Measurements from ENCODE around the gene CSGALNACT2.
"Not testable (repeated sequence)": the region's sequence is repeated elsewhere in the genome, so short reads cannot be mapped to it uniquely, and the experiment has no call there.

CSGALNACT2 gene

DNA sequence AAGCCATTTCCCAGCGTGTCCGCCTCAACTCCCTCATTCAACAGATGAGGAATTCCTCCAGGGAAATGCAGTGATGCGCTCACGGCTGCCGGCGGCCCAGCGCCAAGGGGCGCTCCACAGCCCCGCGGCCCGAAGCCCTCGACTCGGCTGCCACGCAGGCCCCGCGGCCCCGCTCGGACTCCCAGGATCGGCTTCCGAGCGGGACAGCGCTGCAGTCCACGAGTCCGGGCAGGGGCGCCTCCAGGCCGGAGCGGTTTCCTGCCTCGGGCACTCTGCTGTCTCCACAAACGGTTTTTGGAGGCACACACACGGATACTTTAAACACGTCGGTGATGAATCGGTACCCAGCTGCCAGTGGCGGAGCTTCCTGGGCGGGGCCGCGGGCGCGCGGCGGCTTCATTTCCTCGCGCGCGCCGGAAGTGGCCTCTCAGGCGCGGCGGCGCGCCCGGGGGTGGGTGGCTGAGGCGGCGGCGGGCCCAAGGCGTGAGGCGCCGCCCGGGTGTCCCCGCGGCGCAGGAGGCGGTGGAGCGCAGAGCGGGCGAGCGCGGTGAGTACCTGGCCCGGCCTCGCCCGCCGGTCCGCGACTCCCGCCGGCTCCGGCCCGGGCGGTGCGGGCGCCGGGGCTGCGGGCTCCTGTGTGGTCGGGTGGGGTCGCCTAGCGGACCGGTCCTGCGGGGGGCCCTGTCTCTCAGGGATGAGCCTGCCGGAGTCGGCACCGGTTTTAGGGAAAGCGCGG, at the start of gene CSGALNACT2:
CSGALNACT2 (plus strand) TSS at position 425 of the 736 bp plus-strand sequence. CDS start 16,705 bp downstream, outside the sequence.
- Histone ChIP-seq H2AFZ (ENCODE audit: low read length, unreplicated experiment) (peak within 1 kb of the TSS; percentile 94), H3K79me2 (ENCODE audit: control insufficient read depth, insufficient read depth, low read length, unreplicated experiment) (peaks cover 64% of the 10 kb centered on the region), H3K36me3 (ENCODE audit: insufficient read depth, low read length) (no peaks in the 10 kb centered on the region)

DNA sequence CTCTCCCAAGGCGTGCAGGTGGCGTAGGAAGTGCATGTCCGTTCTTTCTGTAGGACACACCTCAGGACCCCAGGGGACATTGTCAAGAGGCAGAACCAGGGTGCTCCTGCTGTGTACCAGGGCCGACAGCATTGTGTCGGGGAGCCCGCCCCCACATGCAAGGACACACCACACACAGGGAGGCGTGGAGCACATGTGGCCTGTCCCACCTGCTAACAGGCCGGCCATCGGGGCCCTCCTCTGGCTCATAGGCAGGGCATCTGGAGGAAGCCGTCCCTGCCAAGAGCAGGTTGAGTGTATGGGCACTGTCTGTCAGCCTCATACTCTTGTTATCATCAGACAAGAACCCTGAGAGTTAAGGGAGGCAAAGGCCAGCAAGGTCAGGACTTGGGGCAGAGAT, 48.7 kb upstream of the CSGALNACT2 start:
- no peak overlapping the region for H2AFZ ChIP-seq (ENCODE audit: low read length, unreplicated experiment)
- H3K4me1 ChIP-seq (ENCODE audit: control insufficient read depth, insufficient read depth, low read length, unreplicated experiment): no peaks in the 10 kb centered on the region
- H3K4me3 ChIP-seq (ENCODE audit: low read depth, low read length): no peak overlapping the region
- H3K36me3 ChIP-seq (ENCODE audit: insufficient read depth, low read length): no peaks in the 10 kb centered on the region
- no peaks in the 10 kb centered on the region for H3K79me2 ChIP-seq (ENCODE audit: control insufficient read depth, insufficient read depth, low read length, unreplicated experiment)
- H3K27me3 ChIP-seq (ENCODE audit: insufficient read depth, low read length): peaks cover 32% of the 10 kb centered on the region
- H3K27ac ChIP-seq (ENCODE audit: low read depth, low read length): no peak overlapping the region

More for the DNA sequence above, at the start of gene CSGALNACT2:
- peaks cover 26% of the 10 kb centered on the region for H3K4me1 ChIP-seq (ENCODE audit: control insufficient read depth, insufficient read depth, low read length, unreplicated experiment)
- H3K27me3 ChIP-seq (ENCODE audit: insufficient read depth, low read length): no peaks in the 10 kb centered on the region
- peak within 1 kb of the TSS; percentile 99 for H3K4me3 ChIP-seq (ENCODE audit: low read depth, low read length)
- peak within 1 kb of the TSS; percentile 92 for H3K27ac ChIP-seq (ENCODE audit: low read depth, low read length)

- H3K36me3 ChIP-seq (ENCODE audit: insufficient read depth, low read length): no peaks in the 10 kb centered on the region
- peaks cover 26% of the 10 kb centered on the region for H3K27me3 ChIP-seq (ENCODE audit: insufficient read depth, low read length)
- no peak overlapping the region for H2AFZ ChIP-seq (ENCODE audit: low read length, unreplicated experiment)
- no peaks in the 10 kb centered on the region for H3K4me1 ChIP-seq (ENCODE audit: control insufficient read depth, insufficient read depth, low read length, unreplicated experiment)
- H3K27ac ChIP-seq (ENCODE audit: low read depth, low read length): no peak overlapping the region
- H3K4me3 ChIP-seq (ENCODE audit: low read depth, low read length): no peak overlapping the region
- no peaks in the 10 kb centered on the region for H3K79me2 ChIP-seq (ENCODE audit: control insufficient read depth, insufficient read depth, low read length, unreplicated experiment)
Measured at GRCh38 chr10:43090188-43090587, 48.1 kb upstream of the CSGALNACT2 start.

DNA sequence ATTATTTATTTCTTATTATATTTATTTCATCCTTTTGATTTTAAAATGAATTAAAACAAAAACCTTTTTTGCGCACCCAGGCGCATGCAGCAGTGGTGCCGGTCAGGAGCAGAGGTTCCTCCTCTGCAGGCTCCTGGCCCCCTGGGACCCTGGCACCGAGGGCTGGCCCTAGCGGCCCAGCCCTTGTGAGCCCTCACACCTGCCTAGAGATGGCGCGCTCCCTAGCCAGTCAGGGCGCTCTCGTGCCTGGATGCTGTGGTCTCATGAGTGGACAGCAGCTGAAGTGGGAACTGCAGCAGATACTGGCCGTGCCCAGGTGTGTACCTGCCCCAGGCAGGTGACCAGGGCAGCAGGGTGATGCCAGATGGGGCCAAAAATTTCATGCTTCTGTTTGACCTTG, 47.6 kb upstream of the CSGALNACT2 start:
- no peak overlapping the region for H2AFZ ChIP-seq (ENCODE audit: low read length, unreplicated experiment)
- H3K79me2 ChIP-seq (ENCODE audit: control insufficient read depth, insufficient read depth, low read length, unreplicated experiment): no peaks in the 10 kb centered on the region
- H3K4me3 ChIP-seq (ENCODE audit: low read depth, low read length): no peak overlapping the region
- no peaks in the 10 kb centered on the region for H3K36me3 ChIP-seq (ENCODE audit: insufficient read depth, low read length)
- H3K27ac ChIP-seq (ENCODE audit: low read depth, low read length): no peak overlapping the region
- peaks cover 26% of the 10 kb centered on the region for H3K27me3 ChIP-seq (ENCODE audit: insufficient read depth, low read length)
- H3K4me1 ChIP-seq (ENCODE audit: control insufficient read depth, insufficient read depth, low read length, unreplicated experiment): no peaks in the 10 kb centered on the region

- no peak overlapping the region for H3K4me3 ChIP-seq (ENCODE audit: low read depth, low read length)
- H3K4me1 ChIP-seq (ENCODE audit: control insufficient read depth, insufficient read depth, low read length, unreplicated experiment): no peaks in the 10 kb centered on the region
- H3K36me3 ChIP-seq (ENCODE audit: insufficient read depth, low read length): no peaks in the 10 kb centered on the region
- H3K27ac ChIP-seq (ENCODE audit: low read depth, low read length): no peak overlapping the region
- peaks cover 26% of the 10 kb centered on the region for H3K27me3 ChIP-seq (ENCODE audit: insufficient read depth, low read length)
- H2AFZ ChIP-seq (ENCODE audit: low read length, unreplicated experiment): no peak overlapping the region
- no peaks in the 10 kb centered on the region for H3K79me2 ChIP-seq (ENCODE audit: control insufficient read depth, insufficient read depth, low read length, unreplicated experiment)
Measured at GRCh38 chr10:43091846-43092245, 46.4 kb upstream of the CSGALNACT2 start.

GRCh38 chr10:43093423-43094076, 44.7 kb upstream of the CSGALNACT2 start:
- Histone ChIP-seq H3K27me3 (ENCODE audit: insufficient read depth, low read length) (peaks cover 27% of the 10 kb centered on the region), H3K4me1 (ENCODE audit: control insufficient read depth, insufficient read depth, low read length, unreplicated experiment) (no peaks in the 10 kb centered on the region), H2AFZ (ENCODE audit: low read length, unreplicated experiment) (no peak overlapping the region), H3K4me3 (ENCODE audit: low read depth, low read length) (no peak overlapping the region), H3K27ac (ENCODE audit: low read depth, low read length) (no peak overlapping the region), H3K79me2 (ENCODE audit: control insufficient read depth, insufficient read depth, low read length, unreplicated experiment) (no peaks in the 10 kb centered on the region), H3K36me3 (ENCODE audit: insufficient read depth, low read length) (no peaks in the 10 kb centered on the region)

DNA sequence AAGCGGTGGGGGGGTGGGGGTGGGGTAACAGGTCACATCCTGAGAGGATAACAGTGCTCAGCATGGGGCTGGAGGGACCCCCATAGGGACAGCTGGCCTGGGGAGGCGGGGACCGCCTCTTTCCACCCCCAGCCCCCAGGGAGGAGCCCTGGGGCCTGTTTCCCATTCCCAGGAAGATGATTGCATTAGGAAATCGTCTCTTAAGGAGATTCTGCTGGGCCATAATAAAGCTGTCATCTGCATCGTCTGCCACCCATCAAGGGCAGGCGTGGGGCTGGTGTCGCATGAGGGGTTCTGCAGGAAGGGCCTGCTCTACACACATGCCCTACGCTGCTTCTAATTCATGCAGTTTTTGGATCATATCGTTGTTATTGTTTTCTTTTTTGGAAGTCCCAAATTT, 44.2 kb upstream of the CSGALNACT2 start:
- no peak overlapping the region for H2AFZ ChIP-seq (ENCODE audit: low read length, unreplicated experiment)
- H3K4me3 ChIP-seq (ENCODE audit: low read depth, low read length): no peak overlapping the region
- H3K27ac ChIP-seq (ENCODE audit: low read depth, low read length): no peak overlapping the region
- no peaks in the 10 kb centered on the region for H3K4me1 ChIP-seq (ENCODE audit: control insufficient read depth, insufficient read depth, low read length, unreplicated experiment)
- H3K27me3 ChIP-seq (ENCODE audit: insufficient read depth, low read length): peaks cover 22% of the 10 kb centered on the region
- H3K36me3 ChIP-seq (ENCODE audit: insufficient read depth, low read length): no peaks in the 10 kb centered on the region
- H3K79me2 ChIP-seq (ENCODE audit: control insufficient read depth, insufficient read depth, low read length, unreplicated experiment): no peaks in the 10 kb centered on the region

- not testable (repeated sequence) for H3K4me3 ChIP-seq (ENCODE audit: low read depth, low read length); H3K4me1 ChIP-seq (ENCODE audit: control insufficient read depth, insufficient read depth, low read length, unreplicated experiment); H3K27ac ChIP-seq (ENCODE audit: low read depth, low read length); H3K79me2 ChIP-seq (ENCODE audit: control insufficient read depth, insufficient read depth, low read length, unreplicated experiment); H2AFZ ChIP-seq (ENCODE audit: low read length, unreplicated experiment); H3K36me3 ChIP-seq (ENCODE audit: insufficient read depth, low read length)
- H3K27me3 ChIP-seq (ENCODE audit: insufficient read depth, low read length): peaks cover 42% of the 10 kb centered on the region
Measured at GRCh38 chr10:43099339-43099738, 38.9 kb upstream of the CSGALNACT2 start.

DNA sequence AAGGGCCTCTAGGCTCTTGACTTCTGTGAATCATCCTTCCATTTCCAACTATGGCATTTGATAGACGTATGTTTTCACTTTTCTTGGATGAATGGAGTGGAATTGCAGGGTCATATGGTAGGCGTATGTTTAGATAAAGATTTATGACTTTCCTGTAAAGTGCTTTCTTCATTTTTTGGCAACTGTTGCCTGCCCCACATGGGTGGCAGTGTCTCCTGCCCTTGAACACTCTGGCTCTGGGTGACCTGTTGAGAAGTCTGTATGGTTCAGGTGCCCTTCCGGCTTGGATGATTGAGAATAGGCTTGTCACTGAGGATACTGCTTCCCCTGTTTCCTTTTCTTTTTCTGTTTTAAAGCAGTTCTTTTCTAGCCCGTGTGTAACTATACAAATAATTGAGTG, 38.3 kb upstream of the CSGALNACT2 start:
- Histone ChIP-seq H3K4me1 (ENCODE audit: control insufficient read depth, insufficient read depth, low read length, unreplicated experiment) (no peaks in the 10 kb centered on the region), H3K79me2 (ENCODE audit: control insufficient read depth, insufficient read depth, low read length, unreplicated experiment) (no peaks in the 10 kb centered on the region), H3K27ac (ENCODE audit: low read depth, low read length) (no peak overlapping the region), H3K27me3 (ENCODE audit: insufficient read depth, low read length) (peaks cover 48% of the 10 kb centered on the region), H3K36me3 (ENCODE audit: insufficient read depth, low read length) (no peaks in the 10 kb centered on the region), H3K4me3 (ENCODE audit: low read depth, low read length) (no peak overlapping the region), H2AFZ (ENCODE audit: low read length, unreplicated experiment) (no peak overlapping the region)

GRCh38 chr10:43100366-43100765, 37.9 kb upstream of the CSGALNACT2 start:
- no peak overlapping the region for H3K4me3 ChIP-seq (ENCODE audit: low read depth, low read length)
- no peaks in the 10 kb centered on the region for H3K79me2 ChIP-seq (ENCODE audit: control insufficient read depth, insufficient read depth, low read length, unreplicated experiment)
- H2AFZ ChIP-seq (ENCODE audit: low read length, unreplicated experiment): no peak overlapping the region
- H3K4me1 ChIP-seq (ENCODE audit: control insufficient read depth, insufficient read depth, low read length, unreplicated experiment): no peaks in the 10 kb centered on the region
- H3K27ac ChIP-seq (ENCODE audit: low read depth, low read length): no peak overlapping the region
- H3K36me3 ChIP-seq (ENCODE audit: insufficient read depth, low read length): no peaks in the 10 kb centered on the region
- peaks cover 48% of the 10 kb centered on the region for H3K27me3 ChIP-seq (ENCODE audit: insufficient read depth, low read length)

All from ACC112 (cell line).